ENCODE results near the gene ABCA3.
"Not testable (repeated sequence)": the region's sequence is repeated elsewhere in the genome, so short reads cannot be mapped to it uniquely, and the experiment has no call there.

GRCh38 chr16:2267505-2267912, 73.0 kb downstream of the ABCA3 start:
- not testable (repeated sequence) for TF ChIP-seq RAD21 (IDR thresholded peaks at IDR 0.05 in 1 of 2, conservative IDR thresholded peaks at IDR 0.05 in 1 of 2; ENCODE audit: low read depth in 2 of 2, low read length in 2 of 2); JUND (IDR thresholded peaks at IDR 0.05; ENCODE audit: low read length); EZH2 (IDR thresholded peaks at IDR 0.05; ENCODE audit: low read depth, low read length, severe bottlenecking); SP1 (IDR thresholded peaks at IDR 0.05; ENCODE audit: low read depth, low read length); GABPA (IDR thresholded peaks at IDR 0.05; ENCODE audit: borderline replicate concordance, insufficient read depth, low read length); CEBPB (IDR thresholded peaks at IDR 0.05; ENCODE audit: low read depth, low read length); POLR2AphosphoS5 (IDR thresholded peaks at IDR 0.05; ENCODE audit: low read depth, low read length); RBBP5 (IDR thresholded peaks at IDR 0.05; ENCODE audit: borderline replicate concordance, low read depth, low read length)
- TF ChIP-seq, protein P1, sequence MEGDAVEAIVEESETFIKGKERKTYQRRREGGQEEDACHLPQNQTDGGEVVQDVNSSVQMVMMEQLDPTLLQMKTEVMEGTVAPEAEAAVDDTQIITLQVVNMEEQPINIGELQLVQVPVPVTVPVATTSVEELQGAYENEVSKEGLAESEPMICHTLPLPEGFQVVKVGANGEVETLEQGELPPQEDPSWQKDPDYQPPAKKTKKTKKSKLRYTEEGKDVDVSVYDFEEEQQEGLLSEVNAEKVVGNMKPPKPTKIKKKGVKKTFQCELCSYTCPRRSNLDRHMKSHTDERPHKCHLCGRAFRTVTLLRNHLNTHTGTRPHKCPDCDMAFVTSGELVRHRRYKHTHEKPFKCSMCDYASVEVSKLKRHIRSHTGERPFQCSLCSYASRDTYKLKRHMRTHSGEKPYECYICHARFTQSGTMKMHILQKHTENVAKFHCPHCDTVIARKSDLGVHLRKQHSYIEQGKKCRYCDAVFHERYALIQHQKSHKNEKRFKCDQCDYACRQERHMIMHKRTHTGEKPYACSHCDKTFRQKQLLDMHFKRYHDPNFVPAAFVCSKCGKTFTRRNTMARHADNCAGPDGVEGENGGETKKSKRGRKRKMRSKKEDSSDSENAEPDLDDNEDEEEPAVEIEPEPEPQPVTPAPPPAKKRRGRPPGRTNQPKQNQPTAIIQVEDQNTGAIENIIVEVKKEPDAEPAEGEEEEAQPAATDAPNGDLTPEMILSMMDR (IDR thresholded peaks at IDR 0.05; ENCODE audit: control extremely low read depth in 1 of 3, insufficient read depth in 1 of 3, low read depth in 1 of 3, low read length in 3 of 3): not testable (repeated sequence)

All from H1 (cell line).